ENCODE data around the gene TPRG1. TPM values are rescaled to one million over a fixed set of nuclear protein-coding genes. Genes with fewer than 3 reads are reported as not detected.

The TPRG1 gene
- total RNA-seq, 4 donors from 2014 or later: 11.7 to 37.3 (median 14.8) TPM

DNA sequence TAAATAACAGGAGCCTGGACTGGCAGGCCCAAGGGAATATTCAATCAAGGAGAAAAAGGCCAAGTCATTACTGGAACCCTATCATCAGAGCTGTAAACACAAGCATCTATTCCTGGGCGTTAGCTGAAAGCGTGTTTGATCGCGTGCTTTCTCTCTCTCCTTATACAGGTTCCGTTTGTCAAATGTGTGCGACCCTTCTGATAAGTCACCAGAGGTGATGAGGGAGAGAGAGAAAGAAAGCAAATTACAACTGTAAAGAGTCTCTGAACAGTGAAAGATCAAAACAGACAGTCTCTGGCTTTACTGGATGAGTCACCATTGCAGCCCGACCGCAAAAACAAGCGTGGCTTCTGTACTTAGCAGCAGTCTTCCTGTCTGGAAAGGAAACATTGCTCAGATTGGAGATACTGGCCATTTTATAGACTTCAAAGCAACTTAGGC lies 39.5 kb upstream of the TPRG1 start:
- Histone ChIP-seq H3K9me3 (no peaks in the 10 kb centered on the region), H3K4me1 (peaks cover 0 to 14% (median 0%) of the 10 kb centered on the region in 4 donors), H3K36me3 (peaks cover 0 to 5% (median 0%) of the 10 kb centered on the region in 3 donors), H3K4me3 (no peak overlapping the region), H3K27me3 (no peaks in the 10 kb centered on the region), H3K27ac (peak overlapping the region in 3 of 4 donors; percentile 40 to 53 (median 49))
- 54 to 62% methylated on average over 9 of the region's 9 CpGs for WGBS, 2 donors
- TF ChIP-seq EP300 (IDR thresholded peaks at IDR 0.05) (no peak), POLR2A (IDR thresholded peaks at IDR 0.05) (no peak)
- TF ChIP-seq, protein P1, sequence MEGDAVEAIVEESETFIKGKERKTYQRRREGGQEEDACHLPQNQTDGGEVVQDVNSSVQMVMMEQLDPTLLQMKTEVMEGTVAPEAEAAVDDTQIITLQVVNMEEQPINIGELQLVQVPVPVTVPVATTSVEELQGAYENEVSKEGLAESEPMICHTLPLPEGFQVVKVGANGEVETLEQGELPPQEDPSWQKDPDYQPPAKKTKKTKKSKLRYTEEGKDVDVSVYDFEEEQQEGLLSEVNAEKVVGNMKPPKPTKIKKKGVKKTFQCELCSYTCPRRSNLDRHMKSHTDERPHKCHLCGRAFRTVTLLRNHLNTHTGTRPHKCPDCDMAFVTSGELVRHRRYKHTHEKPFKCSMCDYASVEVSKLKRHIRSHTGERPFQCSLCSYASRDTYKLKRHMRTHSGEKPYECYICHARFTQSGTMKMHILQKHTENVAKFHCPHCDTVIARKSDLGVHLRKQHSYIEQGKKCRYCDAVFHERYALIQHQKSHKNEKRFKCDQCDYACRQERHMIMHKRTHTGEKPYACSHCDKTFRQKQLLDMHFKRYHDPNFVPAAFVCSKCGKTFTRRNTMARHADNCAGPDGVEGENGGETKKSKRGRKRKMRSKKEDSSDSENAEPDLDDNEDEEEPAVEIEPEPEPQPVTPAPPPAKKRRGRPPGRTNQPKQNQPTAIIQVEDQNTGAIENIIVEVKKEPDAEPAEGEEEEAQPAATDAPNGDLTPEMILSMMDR (IDR thresholded peaks at IDR 0.05): no peak
- DNase-seq (ENCODE audit: low spot score in 2 of 2): peak in 1 of 2 donors; percentile 37

DNA sequence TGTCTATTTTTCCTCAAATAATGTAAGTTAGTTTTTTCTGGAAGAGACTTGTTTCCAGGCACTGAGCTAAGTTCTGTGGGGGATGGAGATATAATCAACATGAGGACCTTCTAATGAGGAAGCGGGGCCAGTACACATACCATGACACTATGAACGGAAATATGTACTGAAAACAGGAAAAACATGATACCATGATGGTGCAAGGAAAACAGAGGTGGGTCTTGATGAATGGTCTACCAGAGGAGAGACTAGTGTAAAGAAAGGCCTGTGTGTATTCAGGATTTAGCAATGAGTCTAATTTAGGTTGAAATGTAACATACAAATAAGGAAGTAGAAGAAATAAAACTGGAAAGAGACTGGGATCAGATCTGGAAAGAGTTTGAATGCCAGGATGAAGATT lies 38.9 kb upstream of the TPRG1 start:
- DNase-seq (ENCODE audit: low spot score in 2 of 2): no peak
- H3K4me3 ChIP-seq: no peak overlapping the region
- WGBS, 2 donors: 84 to 90% methylated on average over 2 of the region's 2 CpGs
- H3K9me3 ChIP-seq: no peaks in the 10 kb centered on the region
- H3K4me1 ChIP-seq: peaks cover 0 to 14% (median 0%) of the 10 kb centered on the region in 4 donors
- H3K27ac ChIP-seq: peak overlapping the region in 3 of 4 donors; percentile 40 to 53 (median 49)
- peaks cover 0 to 5% (median 0%) of the 10 kb centered on the region in 3 donors for H3K36me3 ChIP-seq
- TF ChIP-seq POLR2A (IDR thresholded peaks at IDR 0.05) (no peak), EP300 (IDR thresholded peaks at IDR 0.05) (no peak)
- TF ChIP-seq, protein P1 (IDR thresholded peaks at IDR 0.05): no peak
- no peaks in the 10 kb centered on the region for H3K27me3 ChIP-seq

DNA sequence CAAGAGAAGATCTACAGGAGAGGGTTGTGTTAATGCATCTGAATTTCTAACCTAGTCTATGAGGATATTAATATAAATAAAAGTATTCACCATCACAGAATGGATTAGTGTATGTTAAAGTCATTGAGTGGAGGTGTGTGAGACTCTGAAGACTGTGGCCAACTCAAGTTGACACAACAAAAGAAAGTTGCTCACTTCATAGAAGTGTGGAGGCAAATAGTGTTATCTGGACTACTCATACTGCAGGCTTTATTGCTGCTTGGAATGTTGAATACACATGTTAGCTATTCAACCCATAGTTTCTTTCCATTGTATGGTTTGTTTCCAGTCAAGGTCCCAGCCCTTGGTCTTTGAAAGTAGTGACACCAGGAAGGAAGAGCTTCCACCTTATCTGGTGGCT lies 38.0 kb upstream of the TPRG1 start:
- Histone ChIP-seq H3K4me3 (no peak overlapping the region), H3K27me3 (no peaks in the 10 kb centered on the region), H3K9me3 (no peaks in the 10 kb centered on the region), H3K27ac (no peak overlapping the region), H3K36me3 (peaks cover 0 to 5% (median 0%) of the 10 kb centered on the region in 3 donors), H3K4me1 (peaks cover 0 to 14% (median 0%) of the 10 kb centered on the region in 4 donors)
- DNase-seq (ENCODE audit: low spot score in 2 of 2): no peak
- TF ChIP-seq, protein P1 (IDR thresholded peaks at IDR 0.05): no peak
- TF ChIP-seq EP300 (IDR thresholded peaks at IDR 0.05) (no peak), POLR2A (IDR thresholded peaks at IDR 0.05) (no peak)

DNA sequence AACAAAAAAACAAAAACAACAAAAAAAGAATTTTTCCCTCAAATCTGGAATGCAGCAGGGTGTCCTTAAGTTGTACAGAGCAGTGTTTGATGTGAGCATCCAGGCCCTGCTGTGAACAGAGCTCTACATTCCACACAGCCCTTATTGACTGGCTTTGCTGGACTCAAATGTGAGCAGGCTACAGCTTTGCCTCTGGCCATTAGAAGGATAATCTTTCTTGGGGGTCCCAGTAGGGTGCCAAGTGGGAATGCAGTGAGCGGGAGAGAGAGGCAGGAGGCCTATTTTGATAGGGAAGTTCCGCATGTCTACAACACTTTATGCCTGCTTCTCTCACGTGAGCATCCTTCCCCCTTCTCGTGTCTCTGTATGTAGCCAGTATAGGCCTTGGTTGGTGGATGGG lies 34.4 kb upstream of the TPRG1 start:
- Histone ChIP-seq H3K27ac (no peak overlapping the region), H3K27me3 (no peaks in the 10 kb centered on the region), H3K4me3 (no peak overlapping the region), H3K4me1 (peaks cover 0 to 6% (median 0%) of the 10 kb centered on the region in 4 donors), H3K9me3 (no peaks in the 10 kb centered on the region), H3K36me3 (peaks cover 0 to 5% (median 0%) of the 10 kb centered on the region in 3 donors)
- 87% methylated on average over 4 of the region's 4 CpGs for WGBS, 2 donors
- no peak for DNase-seq (ENCODE audit: low spot score in 2 of 2)
- TF ChIP-seq EP300 (IDR thresholded peaks at IDR 0.05): no peak
- TF ChIP-seq, protein P1 (IDR thresholded peaks at IDR 0.05): no peak
- no peak for TF ChIP-seq POLR2A (IDR thresholded peaks at IDR 0.05)

DNA sequence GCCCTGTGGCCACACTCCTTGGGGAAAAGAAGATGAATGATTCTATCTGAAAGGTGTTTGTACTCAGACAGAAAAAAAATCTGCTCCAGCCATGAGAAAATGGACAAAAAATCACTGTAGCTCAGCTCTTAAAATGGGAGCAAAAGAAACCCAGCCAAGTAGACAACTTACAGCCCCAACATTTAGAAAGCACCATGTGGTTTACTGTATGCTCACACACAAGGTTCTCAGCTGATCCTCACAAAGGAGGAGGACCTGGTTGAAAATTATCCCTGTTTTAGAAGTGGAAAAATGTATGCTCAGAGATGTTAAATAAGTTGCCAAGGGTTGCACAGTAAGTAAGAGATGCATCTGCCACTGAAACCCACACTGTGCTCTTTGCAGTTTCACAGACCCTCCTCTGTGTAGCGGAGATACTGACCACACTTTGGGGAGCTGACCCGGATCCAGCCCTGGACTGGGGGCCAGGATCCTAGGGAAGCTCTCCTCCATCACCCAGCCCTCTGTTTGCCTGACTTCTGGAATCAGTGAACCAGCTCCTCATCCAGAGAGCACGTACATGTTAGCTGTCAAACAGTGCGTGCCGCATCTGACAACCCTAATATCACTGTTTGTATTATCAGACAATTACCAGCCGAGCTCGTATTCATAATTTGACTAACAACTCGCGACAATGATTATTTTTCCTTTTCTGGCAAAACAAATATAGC lies 32.7 kb upstream of the TPRG1 start:
- TF ChIP-seq EP300 (IDR thresholded peaks at IDR 0.05) (no peak), POLR2A (IDR thresholded peaks at IDR 0.05) (no peak)
- TF ChIP-seq, protein P1 (IDR thresholded peaks at IDR 0.05): no peak
- Histone ChIP-seq H3K4me3 (no peak overlapping the region), H3K9me3 (no peaks in the 10 kb centered on the region), H3K36me3 (peaks cover 0 to 5% (median 0%) of the 10 kb centered on the region in 3 donors), H3K4me1 (no peaks in the 10 kb centered on the region), H3K27ac (no peak overlapping the region), H3K27me3 (no peaks in the 10 kb centered on the region)
- DNase-seq (ENCODE audit: low spot score in 2 of 2): no peak
- WGBS, 2 donors: 76% methylated on average over 9 of the region's 9 CpGs
